ENCODE results near the gene SGK1. TPM values are rescaled to one million over a fixed set of nuclear protein-coding genes. Genes with fewer than 3 reads are reported as not detected.

The SGK1 gene
- total and polyA plus RNA-seq, 10 of the 15 experiments (the other 5 are each of a cell fraction or from before 2014, with no cell fraction given), result 0.62 to 5.1 (median 2.9) TPM

DNA sequence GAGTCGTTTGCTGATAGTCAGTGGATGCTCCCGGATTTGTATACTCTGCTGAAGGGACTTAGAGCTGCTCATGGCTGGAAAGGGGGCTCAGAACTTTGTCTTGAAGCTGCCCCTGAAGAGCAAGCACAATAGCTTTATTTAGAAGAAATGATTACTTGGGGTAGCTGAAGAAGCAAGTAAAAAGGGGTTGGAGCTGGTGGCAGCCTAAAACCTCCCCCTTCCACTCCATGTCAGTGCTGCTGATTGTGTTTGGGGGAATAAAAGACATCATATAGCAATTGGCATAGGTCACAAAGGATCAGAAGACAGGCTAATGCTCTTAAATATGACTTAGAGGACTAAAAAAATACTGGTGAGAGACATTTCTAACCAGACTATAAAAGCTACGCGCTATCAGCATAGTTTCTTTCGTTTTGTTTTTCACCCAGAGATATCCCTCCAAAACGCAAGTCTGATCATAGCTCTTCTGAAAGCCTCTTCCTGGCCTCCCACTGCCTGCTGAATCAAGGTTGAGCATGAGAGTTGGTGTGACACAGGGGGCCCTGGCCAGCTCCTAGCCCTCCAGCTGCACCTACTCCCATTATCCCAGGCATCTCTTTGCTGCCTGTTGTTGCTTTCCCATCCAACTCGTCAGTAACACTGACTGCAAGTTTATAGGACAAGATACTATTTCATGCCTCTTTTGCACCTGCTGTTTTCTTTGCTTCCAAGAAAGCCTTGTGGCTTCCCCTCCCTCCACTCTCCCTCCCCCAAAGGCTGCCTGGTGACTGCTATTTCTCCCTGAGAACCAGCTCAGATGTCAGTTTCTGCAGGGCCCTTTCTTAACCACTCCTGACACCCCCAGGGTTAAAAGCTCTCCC, 33.9 kb upstream of the SGK1 start:
- ChIA-PET CTCF (interaction anchor here (0.8 to 1.7 kb wide), 6 partner anchors 12 to 1553 kb away, joined by 3 to 7 read pairs (median 4); partner anchors contain the start of gene SLC18B1), POLR2A (interaction anchor here (0.6 to 1.9 kb wide), 5 partner anchors 10 to 42 kb away, joined by 3 to 6 read pairs (median 4); no protein-coding TSS in a partner anchor), RAD21 (ENCODE audit: unreplicated experiment) (interaction anchor here (0.7 to 2.3 kb wide), 9 partner anchors 11 to 173 kb away, joined by 3 to 11 read pairs (median 3); no protein-coding TSS in a partner anchor), SMC1A (ENCODE audit: uncharacterized antibody, unreplicated experiment) (interaction anchor here (0.6 to 3.5 kb wide), 21 partner anchors 11 to 287 kb away, joined by 3 to 23 read pairs (median 4); no protein-coding TSS in a partner anchor)
- H3K27ac ChIP-seq (ENCODE audit: control insufficient read depth, insufficient read depth), result no peak overlapping the region
- no TSS peak for BruUV-seq (replicated peaks)
- no peaks in the 10 kb centered on the region for H3K79me2 ChIP-seq (ENCODE audit: control insufficient read depth, insufficient read depth, low read length)
- no peaks in the 10 kb centered on the region; the same call in 2 of the 3 replicates for H3K9me3 ChIP-seq (replicated peaks; ENCODE audit: control insufficient read depth, insufficient read depth, low read length)
- H3K36me3 ChIP-seq (ENCODE audit: control insufficient read depth in 2 of 2, insufficient read depth in 2 of 2, low read length in 1 of 2), result no peaks in the 10 kb centered on the region
- peak overlapping the region; percentile 76 for H2AFZ ChIP-seq (ENCODE audit: control insufficient read depth, low read depth, low read length)
- no peaks in the 10 kb centered on the region for H3K27me3 ChIP-seq (replicated peaks in 1 of 2; ENCODE audit: control insufficient read depth in 2 of 2, insufficient read depth in 2 of 2, low read length in 1 of 2)
- 60% methylated on average over 7 of the region's 7 CpGs for WGBS (ENCODE audit: insufficient coverage, insufficient replicate concordance, low lambda C conversion rate, missing lambda C conversion rate)
- ATAC-seq, result peak; percentile 40; the same call in 2 of the 3 replicates
- H3K4me1 ChIP-seq (ENCODE audit: control insufficient read depth, insufficient read depth, low read length), result no peaks in the 10 kb centered on the region
- intact Hi-C loops (cut with micrococcal nuclease; ENCODE audit: unreplicated experiment), result no loop called here
- no peak overlapping the region for H3K9ac ChIP-seq (ENCODE audit: control insufficient read depth, insufficient read depth, low read length)
- in situ Hi-C loops (cut with MboI), result no loop called here
- H3K4me3 ChIP-seq, result no peak overlapping the region; the same call in 1 of the 2 replicates
- peak overlapping the region; percentile 51 for H3K4me2 ChIP-seq (ENCODE audit: control insufficient read depth, insufficient read depth)
- DNase-seq (ENCODE audit: low read depth, low spot score), result no peak
- no peak for FAIRE-seq
- TF ChIP-seq, protein P1, sequence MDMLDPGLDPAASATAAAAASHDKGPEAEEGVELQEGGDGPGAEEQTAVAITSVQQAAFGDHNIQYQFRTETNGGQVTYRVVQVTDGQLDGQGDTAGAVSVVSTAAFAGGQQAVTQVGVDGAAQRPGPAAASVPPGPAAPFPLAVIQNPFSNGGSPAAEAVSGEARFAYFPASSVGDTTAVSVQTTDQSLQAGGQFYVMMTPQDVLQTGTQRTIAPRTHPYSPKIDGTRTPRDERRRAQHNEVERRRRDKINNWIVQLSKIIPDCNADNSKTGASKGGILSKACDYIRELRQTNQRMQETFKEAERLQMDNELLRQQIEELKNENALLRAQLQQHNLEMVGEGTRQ (IDR thresholded peaks at IDR 0.05; ENCODE audit: borderline replicate concordance, low read depth, low read length), result no peak
- TF ChIP-seq BHLHE40 (IDR thresholded peaks at IDR 0.05; ENCODE audit: borderline replicate concordance in 1 of 2, low read depth in 2 of 2, low read length in 1 of 2) (no peak), SIX5 (IDR thresholded peaks at IDR 0.05; ENCODE audit: low read depth, low read length, severe bottlenecking) (no peak), ZNF217 (IDR thresholded peaks at IDR 0.05) (no peak), ZZZ3 (IDR thresholded peaks at IDR 0.05; ENCODE audit: control insufficient read depth, insufficient read length, low read depth) (no peak), SIN3A (IDR thresholded peaks at IDR 0.05; ENCODE audit: low read depth, low read length) (no peak), SRF (IDR thresholded peaks at IDR 0.05; ENCODE audit: low read depth in 2 of 2, low read length in 2 of 2) (no peak), IRF3 (IDR thresholded peaks at IDR 0.05) (no peak), LARP7 (IDR thresholded peaks at IDR 0.05) (no peak)
- no peaks in the 10 kb centered on the region for H4K20me1 ChIP-seq (ENCODE audit: control insufficient read depth, insufficient read depth)
